Dedifferentiated amniotic fluid mesenchymal stem cell (primary cell): ENCODE data around the gene ADAD2.

Source experiments
- DNase-seq: peaks from one replicate; pipeline ENCODE4 v3.0.0-alpha.2; 2016; ENCODE audit errors: extremely low spot score

ADAD2 gene

DNA sequence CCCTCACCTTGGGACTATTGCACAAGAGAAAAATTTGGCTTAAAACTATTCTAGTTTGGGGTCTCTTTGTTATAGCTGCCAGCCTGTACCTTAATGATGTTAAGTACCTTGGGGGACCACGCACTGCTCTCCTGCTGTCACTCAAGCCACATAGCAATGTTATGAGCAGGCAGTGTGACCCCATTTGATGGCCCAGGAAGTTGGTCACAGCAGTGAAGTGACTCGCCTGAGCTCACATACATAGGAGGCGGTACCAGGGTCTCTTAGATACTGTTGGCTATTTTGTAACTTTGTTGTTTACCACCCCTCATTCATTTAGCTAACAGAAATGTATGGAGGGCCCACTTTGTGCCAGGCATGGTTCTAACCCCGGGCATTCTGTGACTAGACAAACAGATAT is 32.5 kb downstream of the ADAD2 start:
- no peak for DNase-seq

DNA sequence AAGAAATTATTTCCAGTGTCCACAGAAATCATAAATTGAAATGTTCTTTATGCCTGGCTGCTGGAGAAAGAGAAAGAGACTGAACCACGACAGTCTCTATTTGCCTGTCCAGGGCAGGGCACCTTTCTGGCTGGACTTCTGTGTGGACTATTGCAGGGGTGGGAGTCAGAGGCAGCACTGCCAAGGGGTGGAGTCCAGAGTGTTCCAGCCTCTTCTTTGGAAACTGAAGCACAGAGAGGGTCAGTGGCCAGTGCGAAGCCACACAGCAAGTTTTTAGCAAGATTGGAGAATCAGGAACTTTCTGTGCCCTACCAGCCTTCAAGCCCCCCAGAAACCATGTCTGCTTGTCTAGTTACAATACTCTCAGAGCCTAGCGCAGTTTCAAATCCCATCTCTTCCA is 33.6 kb downstream of the ADAD2 start:
- no peak for DNase-seq

DNA sequence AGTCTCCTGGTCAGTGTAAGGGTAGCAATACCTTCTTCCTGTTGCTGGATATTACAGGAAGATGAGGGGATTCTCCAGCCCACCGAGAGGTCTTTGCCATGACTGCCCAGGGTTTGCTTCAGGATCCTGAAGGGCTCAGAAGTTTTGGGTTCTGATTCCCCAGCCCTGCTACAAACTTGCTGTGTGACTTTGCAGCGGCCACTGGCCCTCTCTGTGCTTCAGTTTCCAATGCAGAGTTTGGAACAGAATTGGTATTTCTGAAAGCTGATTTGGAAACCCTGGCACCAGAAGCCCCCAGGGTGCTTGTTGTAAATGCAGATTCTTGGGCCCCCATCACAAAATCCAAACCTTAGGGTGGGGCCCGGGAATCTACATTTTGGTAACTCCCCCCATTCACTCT is 34.2 kb downstream of the ADAD2 start:
- no peak for DNase-seq

DNA sequence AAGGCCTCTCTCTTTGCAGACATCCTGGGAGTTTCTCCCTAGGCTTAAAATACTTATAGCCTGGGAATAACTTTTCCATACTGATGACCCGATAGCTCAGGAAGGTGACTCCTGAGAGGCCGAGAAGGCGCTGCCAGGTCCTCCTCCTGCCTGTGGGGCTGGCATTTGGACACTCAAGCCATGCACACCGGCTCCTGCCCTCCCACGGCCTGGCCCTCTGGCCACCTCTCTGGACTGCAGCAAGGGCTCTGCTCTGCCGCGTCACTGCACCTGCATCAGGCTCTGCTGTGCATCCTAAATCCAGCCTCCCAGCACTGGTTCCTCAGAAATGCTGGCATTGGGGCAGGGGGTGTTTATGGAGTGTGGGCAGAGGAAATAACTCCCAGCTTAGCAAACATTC is 34.6 kb downstream of the ADAD2 start:
- no peak for DNase-seq

DNA sequence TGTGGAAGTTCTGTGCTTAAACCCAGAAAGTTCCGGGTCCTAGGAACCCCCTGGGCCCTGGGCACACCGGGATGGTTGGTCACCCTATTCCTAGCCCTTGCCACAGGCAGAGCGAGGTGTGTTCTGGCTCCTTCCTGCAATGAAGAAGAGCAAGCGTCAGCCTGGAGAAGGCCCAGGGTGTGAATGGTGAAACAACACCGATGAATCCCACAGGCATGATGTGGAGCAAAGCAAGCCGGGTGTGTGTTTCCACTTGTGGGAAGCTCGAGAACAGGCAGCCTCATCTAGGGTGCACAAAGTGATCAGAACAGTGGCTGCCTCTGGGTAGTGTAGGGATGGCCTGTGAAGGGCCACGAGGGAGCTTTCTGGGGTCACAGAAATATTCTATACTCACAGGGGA is 35.1 kb downstream of the ADAD2 start:
- DNase-seq: no peak

DNA sequence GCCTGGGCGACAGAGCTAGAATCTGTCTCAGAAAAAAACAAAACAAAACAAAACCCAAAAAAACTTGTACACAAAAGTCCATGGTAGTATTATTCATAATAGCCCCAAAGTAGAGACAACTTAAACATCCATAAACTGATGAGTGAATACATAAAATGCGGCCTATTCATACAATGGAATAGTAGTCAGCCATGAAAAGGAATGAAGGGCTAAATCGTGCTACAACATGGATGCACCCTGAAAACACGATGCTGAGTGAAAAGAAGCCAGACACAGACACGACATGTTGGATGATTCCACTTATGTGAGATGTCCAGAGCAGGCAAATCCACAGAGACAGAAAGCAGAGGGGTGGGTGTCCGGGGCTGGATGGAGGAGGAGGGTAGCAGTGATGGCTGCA is 36.6 kb downstream of the ADAD2 start:
- no peak for DNase-seq

- peak; percentile 75 for DNase-seq
These were observed 37.4 kb downstream of the ADAD2 start for GRCh38 chr16:84228256-84228838.

- no peak for DNase-seq
These were observed 38.5 kb downstream of the ADAD2 start for GRCh38 chr16:84229471-84229870.

GRCh38 chr16:84232060-84232459 is 41.1 kb downstream of the ADAD2 start:
- no peak for DNase-seq

- no peak for DNase-seq
These were observed 42.0 kb downstream of the ADAD2 start for GRCh38 chr16:84232969-84233368.

DNA sequence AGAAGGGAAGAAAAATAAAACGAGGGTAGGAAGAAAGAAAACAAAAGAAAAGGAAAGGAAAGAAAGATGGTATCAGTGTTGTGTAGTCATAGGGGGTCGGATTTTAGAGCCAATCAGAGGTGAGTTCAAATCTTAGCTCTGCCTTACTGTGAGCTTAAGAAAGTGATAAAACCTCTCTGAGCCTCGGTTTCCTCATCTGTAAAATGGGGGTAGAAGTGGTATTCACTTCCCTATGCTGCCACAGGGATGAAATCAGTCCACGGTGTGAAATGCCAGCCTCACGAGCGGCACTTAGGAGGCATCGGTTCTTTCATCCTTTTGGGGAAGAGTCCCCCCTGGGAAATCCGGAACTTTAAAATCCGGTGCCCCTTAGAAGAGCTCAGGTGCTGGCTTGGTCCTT is 42.8 kb downstream of the ADAD2 start:
- DNase-seq: no peak

- no peak for DNase-seq
These were observed 43.6 kb downstream of the ADAD2 start for GRCh38 chr16:84234321-84235241.

- no peak for DNase-seq
These were observed 45.7 kb downstream of the ADAD2 start for GRCh38 chr16:84236671-84237070.

GRCh38 chr16:84237994-84238750 is 47.2 kb downstream of the ADAD2 start:
- DNase-seq: no peak

- DNase-seq: no peak
These were observed 48.3 kb downstream of the ADAD2 start for GRCh38 chr16:84239141-84239769.

DNA sequence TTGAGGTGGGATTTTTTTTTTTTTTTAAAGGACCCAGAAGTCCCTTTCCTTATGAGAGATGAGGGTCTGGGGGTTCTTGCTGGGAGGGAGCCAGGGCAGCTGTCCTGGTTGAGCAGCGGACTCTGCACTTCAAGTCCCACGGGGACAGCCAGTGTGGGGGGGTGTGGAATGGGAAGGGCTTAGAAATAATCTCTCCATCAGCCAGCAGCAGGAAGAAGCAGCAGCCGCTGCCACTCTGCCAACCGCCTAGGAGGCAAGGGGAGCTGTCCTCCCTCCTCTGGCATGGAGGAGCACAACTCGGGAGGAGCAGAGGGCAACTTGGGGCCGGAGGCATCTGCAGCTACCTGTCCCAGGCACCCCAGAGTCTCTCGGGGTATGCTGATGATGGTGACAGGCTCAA is 49.0 kb downstream of the ADAD2 start, which contains the start of gene KCNG4:
Gene KCNG4, minus strand, starts transcription at position 104 of the 400 bp plus-strand sequence. CDS start 2,527 bp downstream, outside the sequence.
- DNase-seq: no peak

GRCh38 chr16:84240455-84240854 is 49.5 kb downstream of the ADAD2 start:
- DNase-seq: no peak

- no peak for DNase-seq
These were observed 50.8 kb downstream of the ADAD2 start for GRCh38 chr16:84241778-84242177.

DNA sequence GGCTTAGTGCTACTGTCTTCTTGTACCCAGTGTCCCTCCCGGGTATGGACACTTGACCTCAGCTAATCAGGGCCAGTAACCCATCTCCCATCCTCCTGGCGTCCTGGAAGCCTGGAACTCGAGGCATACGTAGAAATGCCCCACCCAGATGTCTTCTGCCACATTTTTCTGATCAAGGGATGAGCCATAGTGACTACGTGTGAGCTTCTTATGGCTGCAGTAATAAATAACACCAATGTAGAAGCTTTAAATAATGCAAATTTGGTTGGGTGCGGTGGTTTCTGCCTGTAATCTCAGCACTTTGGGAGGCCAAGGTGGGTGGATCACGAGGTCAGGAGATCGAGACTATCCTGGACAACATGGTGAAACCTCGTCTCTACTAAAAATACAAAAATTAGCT is 51.9 kb downstream of the ADAD2 start:
- DNase-seq: no peak

- DNase-seq: no peak
These were observed 52.8 kb downstream of the ADAD2 start for GRCh38 chr16:84243732-84244131.

GRCh38 chr16:84244728-84245127 is 53.8 kb downstream of the ADAD2 start:
- DNase-seq: no peak
